HepG2 (cell line): ENCODE results near the gene DENND2D. TPM values are rescaled to one million over a fixed set of nuclear protein-coding genes. Genes with fewer than 3 reads are reported as not detected.
"Not testable (repeated sequence)": the region's sequence is repeated elsewhere in the genome, so short reads cannot be mapped to it uniquely, and the experiment has no call there.

ENCODE experiments used
- ATAC-seq: fragments of 200-7000 bp; cut with Tn5 transposase; 3 replicates; pipeline ENCODE4 v1.9.1; 2020; ENCODE audit warnings: mild to moderate bottlenecking, moderate library complexity
- BruUV-seq: library from RNA; stranded (reverse); fragments of 400-500 nt; replicated peaks from 2 replicates; lab custom pipeline; 2021; lab: Mats Ljungman, UMichigan
- CTCF ChIA-PET: fragments of 300-600 bp; formaldehyde crosslinking; extraction: SDS; loops from one replicate; lab custom pipeline; 2021; ENCODE audit warnings: low total read pairs, inconsistent platforms, low intra/inter-chr PET ratio; lab: Yijun Ruan, JAX
- POLR2A ChIA-PET: fragments of 350-600 bp; sonication (Branson Sonifier 250); formaldehyde crosslinking; loops from one replicate; lab custom pipeline; 2020; ENCODE audit warnings: antibody characterized with exemption, inconsistent platforms; lab: Yijun Ruan, JAX
- DNase-seq: peaks from one replicate; pipeline ENCODE4 v3.0.0-alpha.2; 2015; ENCODE audit warnings: low spot score
- FAIRE-seq: peaks from 3 replicates; lab custom pipeline; 2011; peaks lifted over from hg19 to GRCh38; lab: Jason Lieb, UNC
- H2AFZ ChIP-seq: one replicate; pipeline ENCODE4 v1.6.1; 2011; ENCODE audit warnings: low read length, inconsistent platforms
- H3K27ac ChIP-seq: fragments of 300-600 bp; 3 replicates; pipeline ENCODE4 v1.8.0; 2011; ENCODE audit warnings: mixed run types, mild to moderate bottlenecking, mixed read lengths, low read length, inconsistent platforms; ENCODE audit not compliant: insufficient read depth; ENCODE audit errors: extremely low read length
- H3K27me3 ChIP-seq, 2 experiments: fragments of 200-600 bp in 1 of 2; 2 replicates in 1 of 2; 3 replicates in 1 of 2; pipeline versions ENCODE4 v1.6.0 to v1.8.0; 2011; ENCODE audit warnings: low read length in 2 of 2, mild to moderate bottlenecking in 2 of 2, moderate library complexity in 2 of 2, inconsistent platforms in 1 of 2; ENCODE audit not compliant: insufficient read depth in 2 of 2, control insufficient read depth in 1 of 2
- H3K36me3 ChIP-seq, 2 experiments: fragments of 200-600 bp in 1 of 2; replicated peaks in 1 of 2; 2 replicates in 1 of 2; 3 replicates in 1 of 2; pipeline versions ENCODE4 v1.5.1 to v1.8.0; 2011; ENCODE audit warnings: low read length in 2 of 2, inconsistent platforms in 1 of 2; ENCODE audit not compliant: insufficient read depth in 2 of 2, control insufficient read depth in 1 of 2
- H3K4me1 ChIP-seq: 2 replicates; pipeline ENCODE4 v1.5.1; 2012; ENCODE audit warnings: low read length, inconsistent platforms; ENCODE audit not compliant: insufficient read depth
- H3K4me2 ChIP-seq: 2 replicates; pipeline ENCODE4 v1.6.0; 2011; ENCODE audit warnings: low read depth, low read length, inconsistent platforms
- H3K4me3 ChIP-seq, 3 experiments: fragments of 200-600 bp in 1 of 3; sonication (generic), shearing (Covaris generic) in 1 of 3; replicated peaks in 1 of 3; 2 replicates each; pipeline ENCODE4 v1.5.1; 2011 to 2016; ENCODE audit warnings: low read length in 3 of 3, inconsistent platforms in 2 of 3, low read depth in 2 of 3, mild to moderate bottlenecking in 2 of 3, control low read depth in 1 of 3, mixed read lengths in 1 of 3; ENCODE audit not compliant: insufficient read depth in 1 of 3
- H3K79me2 ChIP-seq: one replicate; pipeline ENCODE4 v1.6.1; 2011; ENCODE audit warnings: low read length, inconsistent platforms; ENCODE audit not compliant: insufficient read depth
- H3K9ac ChIP-seq: 2 replicates; pipeline ENCODE4 v1.6.0; 2011; ENCODE audit warnings: mild to moderate bottlenecking, low read depth, low read length, inconsistent platforms; ENCODE audit not compliant: insufficient read depth
- H3K9me3 ChIP-seq: 2 replicates; pipeline ENCODE4 v1.5.1; 2012; ENCODE audit warnings: mild to moderate bottlenecking, low read length
- H4K20me1 ChIP-seq: 2 replicates; pipeline ENCODE4 v1.6.0; 2011; ENCODE audit warnings: inconsistent platforms, mild to moderate bottlenecking, low read length, moderate library complexity; ENCODE audit not compliant: insufficient read depth
- ETV5 ChIP-seq: IDR thresholded peaks from 2 replicates; pipeline ENCODE4 v1.6.1; 2018; ENCODE audit warnings: missing biosample characterization, missing genetic modification reagents, inconsistent platforms, borderline replicate concordance
- FOXO1 ChIP-seq: sonication (generic); formaldehyde crosslinking; IDR thresholded peaks from 2 replicates; pipeline ENCODE4 v1.4.0; 2020; ENCODE audit warnings: missing genetic modification reagents
- MAFK ChIP-seq, 2 experiments: IDR thresholded peaks in 1 of 2; conservative IDR thresholded peaks in 1 of 2; 2 replicates each; pipeline ENCODE4 v1.6.1; 2011; ENCODE audit warnings: improper control_type of control experiment in 2 of 2, low read length in 2 of 2
- MED1 ChIP-seq: sonication (generic); formaldehyde crosslinking; IDR thresholded peaks from 2 replicates; pipeline ENCODE4 v1.4.0; 2020; ENCODE audit warnings: missing genetic modification reagents
- RARG ChIP-seq: sonication (generic); formaldehyde crosslinking; IDR thresholded peaks from 2 replicates; pipeline ENCODE4 v1.4.0; 2020; ENCODE audit warnings: low read depth, mild to moderate bottlenecking, missing genetic modification reagents
- SP2 ChIP-seq: sonication (generic); formaldehyde crosslinking; IDR thresholded peaks from 2 replicates; pipeline ENCODE4 v1.5.1; 2020; ENCODE audit warnings: mild to moderate bottlenecking, missing genetic modification reagents
- ZNF264 ChIP-seq: sonication (generic); formaldehyde crosslinking; IDR thresholded peaks from 2 replicates; pipeline ENCODE4 v1.4.0; 2020; ENCODE audit warnings: missing genetic modification reagents
- WGBS: methylation state at CpG from one replicate; pipeline ENCODE4 v1.1.6; 2017; ENCODE audit warnings: low lambda C conversion rate; 5-methylcytosine and 5-hydroxymethylcytosine counted together
- in situ Hi-C: cut with HindIII; loops from 2 replicates; pipeline ENCODE4 v1.10.0; 2017; ENCODE audit warnings: low pct_unique_long_range_greater_than_20kb; ENCODE audit not compliant: extremely low pct_ligation_motif_present
- intact Hi-C: fragments of 100-400 bp; cut with micrococcal nuclease; formaldehyde crosslinking; loops from one replicate; pipeline ENCODE4 v1.10.0; 2022; ENCODE audit not compliant: unreplicated experiment
- polyA plus RNA-seq, 8 experiments: library from polyadenylated mRNA; depleted of rRNA in 3 of 8; stranded (reverse) in 7 of 8; unstranded in 1 of 8; fragments of >200 nt; fragmentation: Illumina TruSeq in 4 of 8; extraction: Trizol in 4 of 8; gene quantifications; 2 replicates each; pipeline versions ENCODE4 v1.2.1 to v1.2.3, GENCODE V29; 2011 to 2016; ENCODE audit warnings: low read depth in 4 of 8, missing spikeins in 1 of 8, mixed read lengths in 1 of 8; ENCODE audit not compliant: insufficient read depth in 1 of 8
- total RNA-seq, 5 experiments: library from RNA; depleted of rRNA; stranded (reverse); fragments of >200 nt; fragmentation: Illumina TruSeq; extraction: Trizol; gene quantifications; 2 replicates each; pipeline ENCODE4 v1.2.3, GENCODE V29; 2016; ENCODE audit warnings: low read depth in 1 of 5
- TF ChIP-seq, protein P1 (sequence below): sonication (generic); formaldehyde crosslinking; IDR thresholded peaks from 2 replicates; pipeline ENCODE4 v1.5.0; 2020; ENCODE audit warnings: mild to moderate bottlenecking, missing genetic modification reagents
- TF ChIP-seq, protein P2 (sequence below): sonication (generic); formaldehyde crosslinking; IDR thresholded peaks from 2 replicates; pipeline ENCODE4 v1.4.0; 2020; ENCODE audit warnings: mild to moderate bottlenecking, missing genetic modification reagents
- TF ChIP-seq, protein P3 (sequence below): sonication (generic); IDR thresholded peaks from 2 replicates; pipeline ENCODE4 v1.6.1; 2016; ENCODE audit warnings: low read depth, borderline replicate concordance

DENND2D gene
- total and polyA plus RNA-seq, 2 of the 13 experiments (the other 11 are each of a cell fraction or from before 2014, with no cell fraction given): 0.04 TPM; not detected in 1

DNA sequence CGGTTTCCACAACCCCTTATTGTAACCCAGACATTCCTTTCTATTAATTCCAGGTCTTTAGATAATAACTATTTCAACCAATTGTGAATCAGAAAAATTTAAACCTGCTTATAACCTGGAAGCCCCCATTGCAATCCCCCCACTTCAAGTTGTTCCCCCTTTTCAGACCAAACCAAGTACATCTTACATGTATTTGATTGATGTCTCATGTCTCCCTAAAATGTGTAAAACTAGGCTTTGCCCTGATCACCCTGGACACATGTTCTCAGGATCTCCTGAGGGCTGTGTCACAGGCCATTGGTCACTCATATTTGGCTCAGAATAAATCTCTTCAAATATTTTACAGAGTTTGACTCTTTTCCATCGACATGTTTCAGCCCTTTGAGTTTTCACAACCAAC is 14.8 kb upstream of the DENND2D start:
- H3K9me3 ChIP-seq, POLR2A ChIA-PET, H4K20me1 ChIP-seq, H3K9ac ChIP-seq, FAIRE-seq, H3K4me2 ChIP-seq, H2AFZ ChIP-seq, H3K27ac ChIP-seq, H3K79me2 ChIP-seq, CTCF ChIA-PET, H3K27me3 ChIP-seq, H3K36me3 ChIP-seq, in situ Hi-C loops, H3K4me3 ChIP-seq, intact Hi-C loops, ATAC-seq, DNase-seq, BruUV-seq: not testable (repeated sequence)
- H3K4me1 ChIP-seq: peaks cover 39% of the 10 kb centered on the region
- 95% methylated on average over 2 of the region's 2 CpGs for WGBS

DNA sequence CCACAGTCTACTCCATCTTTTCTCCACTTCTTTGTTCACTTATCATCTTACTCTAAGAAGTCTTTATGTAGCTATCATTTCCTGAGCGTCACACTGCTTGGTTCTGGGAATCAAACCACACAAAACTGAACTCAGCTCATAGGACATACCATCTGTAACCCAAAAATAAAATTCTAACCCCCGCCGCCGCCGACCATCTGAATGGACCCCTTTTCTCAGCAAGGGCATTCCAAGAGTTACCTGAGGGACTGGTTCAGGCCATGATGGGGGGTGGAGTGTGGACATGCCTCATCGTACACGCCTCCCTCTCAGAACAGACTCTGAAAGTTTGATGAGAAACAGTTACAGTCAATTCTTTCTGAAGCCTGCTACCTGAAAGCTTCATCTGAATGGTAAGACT is 14.4 kb upstream of the DENND2D start:
- ATAC-seq (no peak), FAIRE-seq (no peak), DNase-seq (no peak)
- no peak for TF ChIP-seq ETV5 (CRISPR knock-in tag)
- TF ChIP-seq, protein P1, sequence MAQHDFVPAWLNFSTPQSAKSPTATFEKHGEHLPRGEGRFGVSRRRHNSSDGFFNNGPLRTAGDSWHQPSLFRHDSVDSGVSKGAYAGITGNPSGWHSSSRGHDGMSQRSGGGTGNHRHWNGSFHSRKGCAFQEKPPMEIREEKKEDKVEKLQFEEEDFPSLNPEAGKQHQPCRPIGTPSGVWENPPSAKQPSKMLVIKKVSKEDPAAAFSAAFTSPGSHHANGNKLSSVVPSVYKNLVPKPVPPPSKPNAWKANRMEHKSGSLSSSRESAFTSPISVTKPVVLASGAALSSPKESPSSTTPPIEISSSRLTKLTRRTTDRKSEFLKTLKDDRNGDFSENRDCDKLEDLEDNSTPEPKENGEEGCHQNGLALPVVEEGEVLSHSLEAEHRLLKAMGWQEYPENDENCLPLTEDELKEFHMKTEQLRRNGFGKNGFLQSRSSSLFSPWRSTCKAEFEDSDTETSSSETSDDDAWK (CRISPR knock-in tag): no peak
- TF ChIP-seq, protein P2, sequence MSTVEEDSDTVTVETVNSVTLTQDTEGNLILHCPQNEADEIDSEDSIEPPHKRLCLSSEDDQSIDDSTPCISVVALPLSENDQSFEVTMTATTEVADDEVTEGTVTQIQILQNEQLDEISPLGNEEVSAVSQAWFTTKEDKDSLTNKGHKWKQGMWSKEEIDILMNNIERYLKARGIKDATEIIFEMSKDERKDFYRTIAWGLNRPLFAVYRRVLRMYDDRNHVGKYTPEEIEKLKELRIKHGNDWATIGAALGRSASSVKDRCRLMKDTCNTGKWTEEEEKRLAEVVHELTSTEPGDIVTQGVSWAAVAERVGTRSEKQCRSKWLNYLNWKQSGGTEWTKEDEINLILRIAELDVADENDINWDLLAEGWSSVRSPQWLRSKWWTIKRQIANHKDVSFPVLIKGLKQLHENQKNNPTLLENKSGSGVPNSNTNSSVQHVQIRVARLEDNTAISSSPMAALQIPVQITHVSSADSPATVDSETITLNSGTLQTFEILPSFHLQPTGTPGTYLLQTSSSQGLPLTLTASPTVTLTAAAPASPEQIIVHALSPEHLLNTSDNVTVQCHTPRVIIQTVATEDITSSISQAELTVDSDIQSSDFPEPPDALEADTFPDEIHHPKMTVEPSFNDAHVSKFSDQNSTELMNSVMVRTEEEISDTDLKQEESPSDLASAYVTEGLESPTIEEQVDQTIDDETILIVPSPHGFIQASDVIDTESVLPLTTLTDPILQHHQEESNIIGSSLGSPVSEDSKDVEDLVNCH (CRISPR knock-in tag): no peak
- TF ChIP-seq, protein P3, sequence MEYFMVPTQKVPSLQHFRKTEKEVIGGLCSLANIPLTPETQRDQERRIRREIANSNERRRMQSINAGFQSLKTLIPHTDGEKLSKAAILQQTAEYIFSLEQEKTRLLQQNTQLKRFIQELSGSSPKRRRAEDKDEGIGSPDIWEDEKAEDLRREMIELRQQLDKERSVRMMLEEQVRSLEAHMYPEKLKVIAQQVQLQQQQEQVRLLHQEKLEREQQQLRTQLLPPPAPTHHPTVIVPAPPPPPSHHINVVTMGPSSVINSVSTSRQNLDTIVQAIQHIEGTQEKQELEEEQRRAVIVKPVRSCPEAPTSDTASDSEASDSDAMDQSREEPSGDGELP: no peak
- TF ChIP-seq MAFK (conservative IDR thresholded peaks at IDR 0.05 in 1 of 2, IDR thresholded peaks at IDR 0.05 in 1 of 2; ENCODE audit: low read length in 2 of 2): no peak
- no peak for TF ChIP-seq SP2 (CRISPR knock-in tag)
- TF ChIP-seq ZNF264 (CRISPR knock-in tag): no peak
- no peak for TF ChIP-seq FOXO1 (CRISPR knock-in tag)
- no peak for TF ChIP-seq RARG
- TF ChIP-seq MED1: no peak
- Histone ChIP-seq H3K36me3 (no peaks in the 10 kb centered on the region), H3K79me2 (no peaks in the 10 kb centered on the region), H3K9ac (no peak overlapping the region), H4K20me1 (no peaks in the 10 kb centered on the region), H3K4me1 (peaks cover 39% of the 10 kb centered on the region), H3K4me2 (no peak overlapping the region), H3K9me3 (no peaks in the 10 kb centered on the region), H2AFZ (no peak overlapping the region), H3K4me3 (no peak overlapping the region), H3K27ac (no peak overlapping the region), H3K27me3 (no peaks in the 10 kb centered on the region; a peak in 1 of 5 replicates)
- intact Hi-C loops (no loop called here), in situ Hi-C loops (no loop called here)
- no TSS peak for BruUV-seq
- WGBS: 98% methylated on average over 7 of the region's 7 CpGs
- CTCF ChIA-PET: no interaction called here
- POLR2A ChIA-PET: no interaction called here
